Fibroblast of skin of abdomen (primary cell): Measurements from ENCODE around the gene REL.
"Not testable (repeated sequence)": the region's sequence is repeated elsewhere in the genome, so short reads cannot be mapped to it uniquely, and the experiment has no call there.

ENCODE experiments used
- DNase-seq: peaks from one replicate; pipeline ENCODE4 v3.0.0-alpha.2; 2013

REL gene

DNA sequence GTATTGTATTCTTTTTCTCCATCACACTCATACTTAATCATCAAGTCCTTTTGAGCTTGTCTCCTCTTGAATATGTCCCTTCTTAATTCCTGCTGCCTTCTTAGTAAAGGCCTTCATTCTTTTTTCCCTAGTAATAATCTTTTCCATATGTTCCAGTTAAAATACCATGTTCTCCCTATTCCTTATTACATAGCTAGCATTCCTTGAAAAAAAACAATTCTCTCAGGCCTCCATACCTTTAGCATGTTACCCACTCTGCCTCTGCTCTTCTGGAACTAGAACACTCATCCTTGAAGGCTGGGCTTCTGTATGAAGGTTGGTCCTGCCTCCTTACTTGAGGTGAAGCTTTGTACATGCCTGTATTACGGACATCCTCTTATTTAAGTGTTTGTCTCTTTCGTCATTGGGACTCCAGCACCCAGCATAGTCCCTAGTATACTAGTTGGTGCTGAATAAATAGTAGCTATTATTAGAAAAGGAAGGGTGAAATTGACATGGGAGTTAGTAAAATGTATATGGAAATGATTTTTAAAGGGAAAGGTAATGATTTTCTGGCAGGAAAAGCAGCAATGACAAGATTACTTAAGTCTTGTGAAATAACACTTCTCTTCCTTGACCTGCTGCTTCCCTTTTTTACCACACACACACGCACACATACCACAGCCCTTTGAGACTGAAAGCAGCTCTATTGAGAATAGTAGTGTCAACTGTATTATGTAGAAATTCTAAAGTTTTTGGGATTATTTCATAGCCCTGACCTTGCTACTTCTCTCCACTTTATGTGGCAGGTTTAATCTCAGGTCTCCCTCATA lies 45.6 kb downstream of the REL start:
- DNase-seq: peak; percentile 87

DNA sequence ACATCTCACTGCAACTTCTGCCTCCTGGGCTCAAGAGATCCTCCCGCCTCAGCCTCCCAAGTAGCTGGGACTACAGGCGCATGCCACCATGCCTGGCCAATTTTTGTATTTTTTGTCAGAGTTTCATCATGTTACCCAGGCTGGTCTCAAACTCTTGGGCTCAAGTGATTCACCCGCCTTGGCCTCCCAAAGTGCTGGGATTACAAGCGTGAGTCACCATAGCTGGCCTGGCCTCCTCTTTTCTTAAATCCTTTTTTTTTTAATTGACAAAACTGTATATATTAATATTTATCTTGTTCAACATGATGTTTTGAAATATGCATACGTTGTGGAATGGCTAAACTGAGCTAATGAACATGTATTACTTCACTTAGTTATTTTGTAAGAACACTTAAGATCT lies 50.7 kb downstream of the REL start:
- not testable (repeated sequence) for DNase-seq

DNA sequence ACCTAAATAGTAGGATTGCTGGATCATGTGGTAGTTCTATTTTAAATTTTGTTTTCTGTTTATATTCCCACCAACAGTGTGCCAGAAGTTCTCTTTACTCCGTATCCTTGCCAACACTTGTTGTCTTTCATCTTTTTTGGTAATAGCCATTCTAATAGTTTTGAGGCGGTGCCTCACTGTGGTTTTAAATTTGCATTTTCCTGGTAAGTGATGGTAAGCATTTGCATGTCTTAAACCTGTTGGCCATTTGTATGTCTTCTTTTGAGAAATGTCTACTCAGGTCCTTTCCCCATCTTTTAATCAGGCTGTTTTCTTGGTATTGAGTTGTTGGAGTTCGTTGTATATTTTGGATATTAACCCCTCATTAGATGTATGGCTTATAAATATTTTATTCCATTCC lies 51.6 kb downstream of the REL start:
- no peak for DNase-seq

- DNase-seq: no peak
Measured at GRCh38 chr2:60934165-60934722, 52.9 kb downstream of the REL start.

DNA sequence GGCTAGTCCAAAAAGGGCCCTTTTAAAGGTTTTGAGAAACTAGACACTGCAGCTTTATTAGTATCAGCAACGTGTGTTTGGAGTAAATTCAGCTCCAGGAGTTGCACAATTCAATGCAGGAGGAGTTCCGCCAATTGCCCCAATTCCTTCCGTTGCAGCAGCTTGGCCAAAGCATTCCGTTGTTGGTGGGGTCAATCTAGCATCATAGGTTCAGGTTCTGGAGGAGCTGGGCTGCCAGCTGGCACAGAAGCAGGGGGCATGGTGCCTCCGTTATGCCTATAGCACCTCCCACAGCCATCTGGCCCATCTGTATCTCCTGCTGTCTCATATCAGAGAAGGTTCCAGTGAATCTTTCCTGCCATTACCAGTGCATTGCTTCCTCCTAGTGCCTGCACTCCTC lies 55.4 kb downstream of the REL start:
- no peak for DNase-seq

GRCh38 chr2:60938301-60938700 lies 56.9 kb downstream of the REL start:
- DNase-seq: no peak

GRCh38 chr2:60939622-60940021 lies 58.2 kb downstream of the REL start:
- no peak for DNase-seq

DNA sequence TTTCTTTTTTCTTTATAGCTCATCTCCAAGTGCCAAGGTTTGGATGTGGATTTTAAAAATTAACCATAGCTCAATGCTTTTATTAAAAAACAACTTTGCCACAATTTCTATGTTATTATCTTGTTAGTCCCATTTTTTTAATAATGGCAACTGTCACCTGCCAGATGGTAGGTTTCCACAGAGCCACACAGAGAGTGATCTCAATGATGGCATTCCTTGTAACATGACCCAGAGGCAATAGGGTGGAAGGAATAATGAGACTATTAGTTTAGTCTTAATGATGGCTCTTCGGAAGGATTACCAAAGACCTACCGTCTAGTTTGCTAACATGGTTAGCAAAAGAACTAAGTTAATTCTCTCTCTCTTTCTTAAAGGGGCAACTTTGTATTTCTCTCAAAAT lies 64.0 kb downstream of the REL start:
- DNase-seq: no peak

GRCh38 chr2:60947056-60947455 lies 65.7 kb downstream of the REL start:
- no peak for DNase-seq

GRCh38 chr2:60948161-60948560 lies 66.8 kb downstream of the REL start:
- no peak for DNase-seq

DNA sequence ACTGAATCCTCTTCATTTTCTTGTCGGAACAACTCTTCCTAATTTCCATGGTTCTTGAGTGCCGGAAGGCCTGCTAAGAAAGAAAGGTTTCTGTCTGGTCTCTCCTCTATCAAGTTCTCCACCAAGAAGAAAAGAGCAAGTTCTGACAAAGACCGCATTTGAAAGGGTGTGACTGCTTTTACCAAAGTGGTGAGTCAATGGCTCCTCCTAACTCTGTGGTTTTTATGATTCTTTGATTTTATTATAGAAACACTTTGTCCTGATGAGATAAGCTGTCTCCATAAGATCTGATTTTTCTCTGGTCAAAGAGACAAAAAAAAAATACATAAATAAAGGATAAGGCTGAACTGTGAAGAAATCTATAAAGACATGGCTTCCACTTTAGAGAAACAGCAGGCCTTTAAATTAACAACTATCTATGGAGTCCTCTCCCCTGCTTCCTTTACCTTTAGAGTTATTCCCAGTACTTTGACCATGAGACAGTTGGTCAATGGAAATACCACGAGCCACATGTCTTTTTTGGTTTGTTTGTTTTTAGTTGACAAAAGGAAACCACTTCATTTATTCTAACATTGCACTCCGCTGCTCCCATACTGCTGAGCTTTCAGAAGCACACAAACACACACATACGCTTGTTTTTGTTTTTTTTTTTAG lies 67.7 kb downstream of the REL start:
- no peak for DNase-seq

GRCh38 chr2:60954139-60954538 lies 72.8 kb downstream of the REL start:
- no peak for DNase-seq

- DNase-seq: no peak
Measured at GRCh38 chr2:60957224-60957623, 75.8 kb downstream of the REL start.

- no peak for DNase-seq
Measured at GRCh38 chr2:60957643-60958042, 76.3 kb downstream of the REL start.

DNA sequence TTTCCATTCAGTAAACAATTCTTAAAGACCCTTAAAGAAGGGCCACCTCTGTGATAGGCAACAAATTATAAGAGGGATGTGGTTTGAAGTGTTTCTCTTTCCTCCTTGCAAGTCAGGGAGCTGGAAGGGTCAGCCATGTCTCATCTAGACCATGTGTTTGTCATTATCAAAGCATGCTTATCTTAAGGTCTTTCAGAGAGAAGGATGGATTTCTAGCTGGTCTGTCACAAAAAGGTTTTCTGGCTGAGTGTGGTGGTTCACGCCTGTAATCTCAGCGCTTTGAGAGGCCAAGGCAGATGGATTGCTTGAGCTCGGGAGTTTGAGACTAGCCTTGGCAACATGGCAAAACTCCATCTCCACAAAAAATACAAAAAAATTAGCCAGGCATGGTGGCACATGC lies 77.0 kb downstream of the REL start:
- peak; percentile 64 for DNase-seq

DNA sequence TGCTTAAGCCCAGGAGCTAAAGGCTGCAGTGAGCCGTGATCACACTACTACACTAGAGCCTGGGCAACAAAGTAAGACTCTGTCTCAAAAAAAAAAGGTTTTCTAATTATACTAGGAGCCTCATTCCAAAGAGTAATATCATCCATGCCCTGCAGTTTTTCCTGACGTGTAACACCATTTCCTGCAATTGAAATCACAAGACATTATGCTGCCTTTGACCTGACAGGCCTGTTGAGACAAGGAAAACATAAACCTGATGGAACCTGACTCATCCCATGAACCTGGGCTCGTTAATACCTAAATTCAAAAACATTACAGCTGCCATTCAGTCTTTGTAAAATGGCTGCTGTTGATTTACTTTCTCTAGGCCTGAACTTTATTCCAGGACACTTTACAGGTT lies 77.4 kb downstream of the REL start:
- DNase-seq: peak; percentile 69

GRCh38 chr2:60959501-60959900 lies 78.1 kb downstream of the REL start:
- no peak for DNase-seq

- DNase-seq: no peak
Measured at GRCh38 chr2:60960706-60961105, 79.3 kb downstream of the REL start.

DNA sequence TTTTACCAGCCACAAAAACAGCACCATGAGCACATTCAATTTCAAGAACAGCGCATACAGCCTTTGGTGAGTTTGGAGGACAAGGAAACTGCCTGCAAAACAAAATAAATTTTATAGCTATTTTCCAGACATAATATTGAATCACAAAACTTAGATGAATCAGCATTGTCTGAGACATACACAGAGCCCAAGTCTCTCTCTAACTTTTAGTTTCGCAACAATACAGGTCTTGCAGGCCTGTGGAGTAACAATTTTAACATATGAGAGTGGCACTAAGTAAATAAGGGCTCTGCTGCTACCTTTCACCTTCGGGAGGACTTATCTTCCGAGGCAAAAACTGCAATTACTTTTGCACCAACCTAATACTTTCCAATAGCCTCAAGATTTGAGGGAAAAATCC lies 80.1 kb downstream of the REL start:
- DNase-seq: peak; percentile 67

DNA sequence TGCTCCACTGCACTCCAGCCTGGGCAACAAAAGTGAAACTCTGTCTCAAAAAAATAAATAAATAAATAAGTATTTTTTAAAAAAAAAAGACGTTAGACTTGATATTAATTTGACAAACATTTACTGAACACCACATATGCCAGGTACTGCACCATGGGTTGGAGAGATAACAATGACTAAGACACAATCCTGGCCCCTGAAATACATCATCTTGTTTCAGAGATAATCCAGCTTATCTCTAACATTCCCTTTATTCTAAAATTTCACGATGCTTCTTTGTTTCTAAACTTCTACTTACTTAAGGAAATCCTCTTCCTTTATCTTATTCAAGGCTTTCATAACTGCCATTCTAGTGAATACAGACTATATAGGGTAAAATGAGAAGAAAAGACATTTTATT lies 81.2 kb downstream of the REL start:
- DNase-seq: no peak

DNA sequence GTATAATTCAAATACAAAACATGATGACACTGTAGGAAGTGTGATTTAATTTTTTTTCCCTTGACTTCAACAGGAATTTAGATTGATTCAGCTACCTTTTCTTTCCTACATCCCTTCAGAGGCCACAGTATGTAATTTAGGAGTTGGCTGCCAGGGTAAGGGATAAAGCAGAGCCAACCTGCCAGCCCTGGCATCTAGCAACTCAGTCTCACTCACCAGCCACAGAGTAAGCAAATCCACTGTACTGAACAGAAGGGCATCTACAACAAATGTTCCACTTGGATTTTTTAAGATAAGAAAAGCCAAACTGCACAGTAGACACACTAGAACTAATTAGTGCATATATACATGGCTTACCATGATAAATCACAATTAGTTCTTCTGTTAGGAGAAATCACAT lies 81.8 kb downstream of the REL start:
- no peak for DNase-seq

DNA sequence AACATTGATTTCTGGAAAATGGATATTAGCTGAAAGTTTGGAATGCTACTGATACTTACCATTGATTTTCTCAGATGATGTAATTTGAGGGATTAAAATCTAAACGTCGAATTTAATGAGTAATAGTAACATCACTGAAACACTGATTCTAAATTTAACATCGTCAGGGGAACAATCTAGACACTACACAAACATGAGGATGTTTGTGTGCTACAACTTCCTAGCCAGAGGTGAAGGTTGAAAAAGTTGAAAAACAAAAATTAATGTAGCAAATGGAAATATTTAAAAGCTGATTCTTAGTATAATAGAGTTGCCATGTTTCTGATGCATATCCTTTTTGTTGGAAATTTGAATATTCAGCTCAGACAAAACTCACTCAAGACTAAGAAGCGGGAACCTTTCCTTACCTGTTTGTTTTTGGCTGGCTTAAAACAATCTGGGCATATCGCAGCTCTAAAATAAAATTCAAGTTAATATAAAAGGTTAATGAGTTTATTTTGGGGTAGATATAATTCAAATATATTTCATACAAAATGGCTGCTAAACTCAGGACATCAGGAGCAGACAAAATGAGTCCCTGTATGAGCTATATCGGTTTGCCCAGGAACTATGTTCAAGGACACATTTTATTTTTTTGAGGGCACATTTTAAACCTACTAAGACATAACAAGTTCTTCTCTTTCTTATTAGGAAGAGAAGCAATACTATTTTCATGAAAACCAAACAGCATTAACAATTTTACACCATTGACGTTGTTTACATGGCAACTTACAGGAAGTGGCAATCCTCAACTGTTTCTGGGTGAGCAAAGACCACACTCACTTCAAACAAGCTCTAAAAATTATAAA lies 83.5 kb downstream of the REL start:
- no peak for DNase-seq

- no peak for DNase-seq
Measured at GRCh38 chr2:60965499-60965785, 84.1 kb downstream of the REL start.
